Neural crest cell (in vitro differentiated cells): ENCODE measurements around the gene PCDH9. TPM values are rescaled to one million over a fixed set of nuclear protein-coding genes. Genes with fewer than 3 reads are reported as not detected.

Experiments
- DNase-seq: peaks from one replicate; pipeline ENCODE4 v3.0.0; 2021; ENCODE audit warnings: low read depth, mixed read lengths, low spot score
- H3K27ac Mint-ChIP-seq: one replicate; pipeline ENCODE4 v1.8.0; 2021; ENCODE audit warnings: mild to moderate bottlenecking, mixed read lengths; ENCODE audit not compliant: unreplicated experiment
- H3K27me3 Mint-ChIP-seq: 2 replicates; pipeline ENCODE4 v1.8.0; 2021; ENCODE audit warnings: low read depth, mild to moderate bottlenecking, mixed read lengths
- H3K36me3 Mint-ChIP-seq: 2 replicates; pipeline ENCODE4 v1.8.0; 2021; ENCODE audit warnings: low read depth, mild to moderate bottlenecking, mixed read lengths
- H3K4me1 Mint-ChIP-seq: 2 replicates; pipeline ENCODE4 v1.8.0; 2021; ENCODE audit warnings: mixed read lengths
- H3K4me3 Mint-ChIP-seq: one replicate; pipeline ENCODE4 v1.8.0; 2021; ENCODE audit warnings: mild to moderate bottlenecking, mixed read lengths
- H3K9me3 Mint-ChIP-seq: 2 replicates; pipeline ENCODE4 v1.8.0; 2021; ENCODE audit warnings: mixed read lengths
- CTCF ChIP-seq: fragments of 200-600 bp; sonication (generic); conservative IDR thresholded peaks from 2 replicates; pipeline ENCODE4 v1.5.0; 2021; ENCODE audit warnings: antibody characterized with exemption, mild to moderate bottlenecking
- total RNA-seq: library from RNA; stranded (reverse); gene quantifications from 2 replicates; pipeline ENCODE4 v1.2.1, GENCODE V29; 2021

The PCDH9 gene
- total RNA-seq, 1 donor from 2014 or later: 6.3 TPM

DNA sequence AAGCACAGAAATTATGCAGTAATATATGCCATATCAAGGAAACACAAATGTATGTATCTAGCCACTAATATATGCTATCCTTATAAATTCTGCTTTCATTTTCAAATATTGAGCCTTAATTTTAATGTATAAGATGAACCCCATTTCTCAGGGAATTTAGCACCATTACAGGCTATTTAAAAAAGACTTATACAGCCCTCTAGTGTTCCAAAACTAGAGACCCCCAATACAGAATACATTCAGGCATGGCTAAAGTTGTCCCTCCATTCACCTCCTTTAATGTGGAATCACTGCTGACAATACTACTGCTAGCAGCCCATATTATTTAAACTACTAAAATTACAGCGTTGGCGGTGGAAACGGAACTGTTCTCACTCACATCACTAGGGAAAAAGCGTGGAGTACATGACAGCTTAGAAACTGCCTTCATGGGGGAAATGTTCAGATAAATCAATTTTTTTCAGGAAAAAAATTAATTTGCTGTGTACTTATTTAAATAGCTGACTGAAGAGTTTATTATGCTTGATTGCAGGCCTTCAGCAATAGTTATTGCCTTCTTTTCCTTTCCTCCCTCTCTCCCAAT is 541.0 kb downstream of the PCDH9 start:
- no peak for DNase-seq
- H3K4me3 Mint-ChIP-seq: no peak overlapping the region
- peaks cover 6% of the 10 kb centered on the region for H3K9me3 Mint-ChIP-seq
- no peaks in the 10 kb centered on the region for H3K27me3 Mint-ChIP-seq
- peak; percentile 27 for TF ChIP-seq CTCF
- H3K27ac Mint-ChIP-seq: no peak overlapping the region
- H3K4me1 Mint-ChIP-seq: peaks cover 10% of the 10 kb centered on the region
- H3K36me3 Mint-ChIP-seq: peaks cover 7% of the 10 kb centered on the region

GRCh38 chr13:66681403-66681802 is 548.7 kb downstream of the PCDH9 start:
- no peak overlapping the region for H3K4me3 Mint-ChIP-seq
- H3K27me3 Mint-ChIP-seq: no peaks in the 10 kb centered on the region
- peaks cover 7% of the 10 kb centered on the region for H3K36me3 Mint-ChIP-seq
- no peak for DNase-seq
- H3K27ac Mint-ChIP-seq: no peak overlapping the region
- H3K4me1 Mint-ChIP-seq: peaks cover 6% of the 10 kb centered on the region
- H3K9me3 Mint-ChIP-seq: peaks cover 7% of the 10 kb centered on the region
- TF ChIP-seq CTCF: no peak

- Mint-ChIP-seq H3K27me3 (no peaks in the 10 kb centered on the region), H3K4me3 (no peak overlapping the region), H3K27ac (no peak overlapping the region), H3K9me3 (peaks cover 7% of the 10 kb centered on the region), H3K36me3 (peaks cover 4% of the 10 kb centered on the region), H3K4me1 (peaks cover 6% of the 10 kb centered on the region)
- no peak for TF ChIP-seq CTCF
- DNase-seq: no peak
These were observed 550.1 kb downstream of the PCDH9 start for GRCh38 chr13:66680031-66680430.

DNA sequence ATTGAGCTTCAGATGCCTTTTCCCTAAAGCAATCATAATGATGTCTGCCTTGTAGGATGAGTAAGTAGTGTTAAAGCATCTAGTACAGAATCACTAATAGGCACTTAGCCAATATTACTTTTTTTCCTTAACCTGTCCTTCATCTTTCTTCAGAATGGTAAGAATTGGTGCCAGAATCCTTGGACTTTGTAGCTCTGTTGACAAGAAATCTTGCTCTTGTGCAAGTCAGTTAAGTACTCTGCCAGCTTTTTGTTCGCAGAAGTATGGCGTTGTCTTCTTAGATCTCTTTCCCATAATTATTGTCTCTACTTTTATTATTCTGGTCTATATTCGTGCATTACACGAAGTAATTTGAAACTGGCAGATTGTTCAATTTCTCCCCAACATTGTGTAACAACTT is 554.5 kb downstream of the PCDH9 start:
- Mint-ChIP-seq H3K27me3 (no peaks in the 10 kb centered on the region), H3K36me3 (peaks cover 4% of the 10 kb centered on the region), H3K4me1 (no peaks in the 10 kb centered on the region), H3K4me3 (no peak overlapping the region), H3K9me3 (peaks cover 10% of the 10 kb centered on the region), H3K27ac (no peak overlapping the region)
- TF ChIP-seq CTCF: no peak
- no peak for DNase-seq

DNA sequence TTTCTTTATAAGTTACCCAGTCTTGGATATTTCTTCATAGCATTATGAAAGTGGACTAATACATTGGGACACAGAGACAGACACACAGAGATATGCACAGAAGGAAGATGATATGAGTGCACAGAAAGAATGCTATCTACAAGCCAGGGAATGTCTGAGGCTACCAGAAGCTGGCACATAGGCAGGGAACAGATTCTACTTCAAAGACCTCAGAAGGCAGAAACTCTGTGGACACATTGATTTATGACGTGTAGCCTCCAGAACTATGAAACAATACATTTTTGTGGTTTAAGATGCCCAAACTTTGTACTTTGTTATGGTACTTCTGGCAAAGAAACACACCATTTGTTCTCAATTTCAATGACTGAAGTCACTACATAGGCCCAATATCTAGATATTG is 556.7 kb downstream of the PCDH9 start:
- Mint-ChIP-seq H3K27ac (no peak overlapping the region), H3K4me3 (no peak overlapping the region), H3K4me1 (no peaks in the 10 kb centered on the region), H3K9me3 (peaks cover 10% of the 10 kb centered on the region), H3K36me3 (peaks cover 4% of the 10 kb centered on the region), H3K27me3 (no peaks in the 10 kb centered on the region)
- no peak for DNase-seq
- no peak for TF ChIP-seq CTCF
